GM19438 (cell line): ENCODE data around the gene PTPN11.
A peak's percentile ranks its signal among the peaks of the same experiment; 100 is the strongest.
"Not testable (repeated sequence)": the region's sequence is repeated elsewhere in the genome, so short reads cannot be mapped to it uniquely, and the experiment has no call there.

Experiments
- ATAC-seq: cut with Tn5 transposase; IDR thresholded peaks from one replicate; pipeline ENCODE4 v1.9.1; 2021; ENCODE audit warnings: low read depth; ENCODE audit not compliant: unreplicated experiment

Gene PTPN11

GRCh38 chr12:112418608-112419296 lies at the start of gene PTPN11:
PTPN11 (plus strand) TSS chr12:112418947; CDS start chr12:112419112, 165 bp downstream.
- peak; percentile 88 for ATAC-seq

GRCh38 chr12:112370199-112370598 lies 48.5 kb upstream of the PTPN11 start:
- ATAC-seq: no peak

GRCh38 chr12:112370868-112371510 lies 47.8 kb upstream of the PTPN11 start:
- no peak for ATAC-seq

GRCh38 chr12:112374166-112374740 lies 44.5 kb upstream of the PTPN11 start:
- ATAC-seq: no peak

GRCh38 chr12:112375105-112375504 lies 43.6 kb upstream of the PTPN11 start:
- no peak for ATAC-seq

- ATAC-seq: no peak
Measured at GRCh38 chr12:112380663-112381405, 37.9 kb upstream of the PTPN11 start.

- ATAC-seq: peak; percentile 42
Measured at GRCh38 chr12:112381406-112381882, 37.3 kb upstream of the PTPN11 start.

- peak; percentile 83 for ATAC-seq
Measured at GRCh38 chr12:112381883-112382796, 36.6 kb upstream of the PTPN11 start, which contains the start of gene HECTD4. HECTD4 (minus strand) TSS chr12:112382431; CDS start chr12:112382128, 303 bp downstream.

- no peak for ATAC-seq
Measured at GRCh38 chr12:112382866-112383265, 35.9 kb upstream of the PTPN11 start.

- ATAC-seq: no peak
Measured at GRCh38 chr12:112386726-112387125, 32.0 kb upstream of the PTPN11 start.

- no peak for ATAC-seq
Measured at GRCh38 chr12:112389228-112389627, 29.5 kb upstream of the PTPN11 start.

- ATAC-seq: not testable (repeated sequence)
Measured at GRCh38 chr12:112389922-112390654, 28.7 kb upstream of the PTPN11 start.

GRCh38 chr12:112393328-112393727 lies 25.4 kb upstream of the PTPN11 start:
- no peak for ATAC-seq

- no peak for ATAC-seq
Measured at GRCh38 chr12:112401054-112401453, 17.7 kb upstream of the PTPN11 start.

GRCh38 chr12:112401903-112402498 lies 16.7 kb upstream of the PTPN11 start:
- ATAC-seq: no peak

- ATAC-seq: no peak
Measured at GRCh38 chr12:112406519-112407488, 11.9 kb upstream of the PTPN11 start.

- not testable (repeated sequence) for ATAC-seq
Measured at GRCh38 chr12:112407683-112408082, 11.1 kb upstream of the PTPN11 start.

- no peak for ATAC-seq
Measured at GRCh38 chr12:112408621-112409020, 10.1 kb upstream of the PTPN11 start.
